ENCODE measurements around the gene AUTS2. TPM values are rescaled to one million over a fixed set of nuclear protein-coding genes. Genes with fewer than 3 reads are reported as not detected.

The AUTS2 gene
- total and polyA plus RNA-seq, 2 of the 8 experiments (the other 6 are each of a cell fraction or from before 2014, with no cell fraction given) = 25.9 to 101 TPM

DNA sequence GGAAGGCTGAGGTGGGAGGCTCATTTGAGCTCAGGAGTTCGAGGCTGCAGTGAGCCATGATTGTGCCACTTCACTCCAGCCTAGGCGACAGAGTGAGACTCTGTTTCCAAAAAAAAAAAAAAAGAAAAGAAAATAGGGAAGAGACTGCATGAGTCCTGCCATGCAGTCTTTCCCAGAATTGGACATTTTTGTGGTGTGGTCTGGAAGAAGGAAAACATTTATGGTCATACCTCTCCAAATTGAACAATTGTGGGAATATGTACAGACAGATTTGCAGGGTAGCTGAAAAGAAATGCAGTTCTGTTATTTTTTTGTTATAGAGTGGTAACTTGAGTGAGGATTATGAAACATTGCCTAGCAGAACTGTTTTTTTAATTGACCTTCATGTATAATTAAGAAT, 198.1 kb downstream of the AUTS2 start (continued):
- TF ChIP-seq, protein P1, sequence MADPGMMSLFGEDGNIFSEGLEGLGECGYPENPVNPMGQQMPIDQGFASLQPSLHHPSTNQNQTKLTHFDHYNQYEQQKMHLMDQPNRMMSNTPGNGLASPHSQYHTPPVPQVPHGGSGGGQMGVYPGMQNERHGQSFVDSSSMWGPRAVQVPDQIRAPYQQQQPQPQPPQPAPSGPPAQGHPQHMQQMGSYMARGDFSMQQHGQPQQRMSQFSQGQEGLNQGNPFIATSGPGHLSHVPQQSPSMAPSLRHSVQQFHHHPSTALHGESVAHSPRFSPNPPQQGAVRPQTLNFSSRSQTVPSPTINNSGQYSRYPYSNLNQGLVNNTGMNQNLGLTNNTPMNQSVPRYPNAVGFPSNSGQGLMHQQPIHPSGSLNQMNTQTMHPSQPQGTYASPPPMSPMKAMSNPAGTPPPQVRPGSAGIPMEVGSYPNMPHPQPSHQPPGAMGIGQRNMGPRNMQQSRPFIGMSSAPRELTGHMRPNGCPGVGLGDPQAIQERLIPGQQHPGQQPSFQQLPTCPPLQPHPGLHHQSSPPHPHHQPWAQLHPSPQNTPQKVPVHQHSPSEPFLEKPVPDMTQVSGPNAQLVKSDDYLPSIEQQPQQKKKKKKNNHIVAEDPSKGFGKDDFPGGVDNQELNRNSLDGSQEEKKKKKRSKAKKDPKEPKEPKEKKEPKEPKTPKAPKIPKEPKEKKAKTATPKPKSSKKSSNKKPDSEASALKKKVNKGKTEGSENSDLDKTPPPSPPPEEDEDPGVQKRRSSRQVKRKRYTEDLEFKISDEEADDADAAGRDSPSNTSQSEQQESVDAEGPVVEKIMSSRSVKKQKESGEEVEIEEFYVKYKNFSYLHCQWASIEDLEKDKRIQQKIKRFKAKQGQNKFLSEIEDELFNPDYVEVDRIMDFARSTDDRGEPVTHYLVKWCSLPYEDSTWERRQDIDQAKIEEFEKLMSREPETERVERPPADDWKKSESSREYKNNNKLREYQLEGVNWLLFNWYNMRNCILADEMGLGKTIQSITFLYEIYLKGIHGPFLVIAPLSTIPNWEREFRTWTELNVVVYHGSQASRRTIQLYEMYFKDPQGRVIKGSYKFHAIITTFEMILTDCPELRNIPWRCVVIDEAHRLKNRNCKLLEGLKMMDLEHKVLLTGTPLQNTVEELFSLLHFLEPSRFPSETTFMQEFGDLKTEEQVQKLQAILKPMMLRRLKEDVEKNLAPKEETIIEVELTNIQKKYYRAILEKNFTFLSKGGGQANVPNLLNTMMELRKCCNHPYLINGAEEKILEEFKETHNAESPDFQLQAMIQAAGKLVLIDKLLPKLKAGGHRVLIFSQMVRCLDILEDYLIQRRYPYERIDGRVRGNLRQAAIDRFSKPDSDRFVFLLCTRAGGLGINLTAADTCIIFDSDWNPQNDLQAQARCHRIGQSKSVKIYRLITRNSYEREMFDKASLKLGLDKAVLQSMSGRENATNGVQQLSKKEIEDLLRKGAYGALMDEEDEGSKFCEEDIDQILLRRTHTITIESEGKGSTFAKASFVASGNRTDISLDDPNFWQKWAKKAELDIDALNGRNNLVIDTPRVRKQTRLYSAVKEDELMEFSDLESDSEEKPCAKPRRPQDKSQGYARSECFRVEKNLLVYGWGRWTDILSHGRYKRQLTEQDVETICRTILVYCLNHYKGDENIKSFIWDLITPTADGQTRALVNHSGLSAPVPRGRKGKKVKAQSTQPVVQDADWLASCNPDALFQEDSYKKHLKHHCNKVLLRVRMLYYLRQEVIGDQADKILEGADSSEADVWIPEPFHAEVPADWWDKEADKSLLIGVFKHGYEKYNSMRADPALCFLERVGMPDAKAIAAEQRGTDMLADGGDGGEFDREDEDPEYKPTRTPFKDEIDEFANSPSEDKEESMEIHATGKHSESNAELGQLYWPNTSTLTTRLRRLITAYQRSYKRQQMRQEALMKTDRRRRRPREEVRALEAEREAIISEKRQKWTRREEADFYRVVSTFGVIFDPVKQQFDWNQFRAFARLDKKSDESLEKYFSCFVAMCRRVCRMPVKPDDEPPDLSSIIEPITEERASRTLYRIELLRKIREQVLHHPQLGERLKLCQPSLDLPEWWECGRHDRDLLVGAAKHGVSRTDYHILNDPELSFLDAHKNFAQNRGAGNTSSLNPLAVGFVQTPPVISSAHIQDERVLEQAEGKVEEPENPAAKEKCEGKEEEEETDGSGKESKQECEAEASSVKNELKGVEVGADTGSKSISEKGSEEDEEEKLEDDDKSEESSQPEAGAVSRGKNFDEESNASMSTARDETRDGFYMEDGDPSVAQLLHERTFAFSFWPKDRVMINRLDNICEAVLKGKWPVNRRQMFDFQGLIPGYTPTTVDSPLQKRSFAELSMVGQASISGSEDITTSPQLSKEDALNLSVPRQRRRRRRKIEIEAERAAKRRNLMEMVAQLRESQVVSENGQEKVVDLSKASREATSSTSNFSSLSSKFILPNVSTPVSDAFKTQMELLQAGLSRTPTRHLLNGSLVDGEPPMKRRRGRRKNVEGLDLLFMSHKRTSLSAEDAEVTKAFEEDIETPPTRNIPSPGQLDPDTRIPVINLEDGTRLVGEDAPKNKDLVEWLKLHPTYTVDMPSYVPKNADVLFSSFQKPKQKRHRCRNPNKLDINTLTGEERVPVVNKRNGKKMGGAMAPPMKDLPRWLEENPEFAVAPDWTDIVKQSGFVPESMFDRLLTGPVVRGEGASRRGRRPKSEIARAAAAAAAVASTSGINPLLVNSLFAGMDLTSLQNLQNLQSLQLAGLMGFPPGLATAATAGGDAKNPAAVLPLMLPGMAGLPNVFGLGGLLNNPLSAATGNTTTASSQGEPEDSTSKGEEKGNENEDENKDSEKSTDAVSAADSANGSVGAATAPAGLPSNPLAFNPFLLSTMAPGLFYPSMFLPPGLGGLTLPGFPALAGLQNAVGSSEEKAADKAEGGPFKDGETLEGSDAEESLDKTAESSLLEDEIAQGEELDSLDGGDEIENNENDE (IDR thresholded peaks at IDR 0.05; ENCODE audit: insufficient replicate concordance, low read length) = no peak
- TF ChIP-seq KDM4A (IDR thresholded peaks at IDR 0.05; ENCODE audit: low read depth, low read length, severe bottlenecking) (no peak), CBX8 (IDR thresholded peaks at IDR 0.05; ENCODE audit: borderline replicate concordance, low read depth, low read length) (no peak), SUZ12 (IDR thresholded peaks at IDR 0.05; ENCODE audit: low read length) (no peak), SRF (IDR thresholded peaks at IDR 0.05; ENCODE audit: low read depth, low read length) (no peak), YY1 (IDR thresholded peaks at IDR 0.05; ENCODE audit: low read depth, low read length) (no peak), TAF7 (optimal IDR thresholded peaks at IDR 0.05; ENCODE audit: borderline replicate concordance, low read depth, low read length) (no peak), EP300 (IDR thresholded peaks at IDR 0.05; ENCODE audit: borderline replicate concordance in 1 of 2, low read depth in 2 of 2, low read length in 2 of 2) (no peak), PHF8 (conservative IDR thresholded peaks at IDR 0.05; ENCODE audit: low read depth, low read length) (no peak), CHD1 (IDR thresholded peaks at IDR 0.05; ENCODE audit: low read depth, low read length) (no peak), POLR2A (IDR thresholded peaks at IDR 0.05; ENCODE audit: control extremely low read depth in 1 of 2, low read depth in 2 of 2, low read length in 2 of 2) (no peak), CEBPB (IDR thresholded peaks at IDR 0.05; ENCODE audit: low read depth, low read length) (no peak)
